Adipocyte (in vitro differentiated cells): ENCODE measurements around the gene SH3BP2.
A peak's percentile ranks its signal among the peaks of the same experiment; 100 is the strongest.
"Not testable (repeated sequence)": the region's sequence is repeated elsewhere in the genome, so short reads cannot be mapped to it uniquely, and the experiment has no call there.

ENCODE experiments used
- DNase-seq: peaks from one replicate; pipeline ENCODE4 v3.0.0-alpha.2; 2015; ENCODE audit warnings: low read depth
- H3K27me3 ChIP-seq: replicated peaks from 2 replicates; pipeline ENCODE4 v1.7.0; 2013; ENCODE audit warnings: mild to moderate bottlenecking, low read length, moderate library complexity; ENCODE audit not compliant: control insufficient read depth, insufficient read depth
- H3K36me3 ChIP-seq: 2 replicates; pipeline ENCODE4 v1.7.0; 2013; ENCODE audit warnings: low read length, mild to moderate bottlenecking, moderate library complexity; ENCODE audit not compliant: control insufficient read depth, insufficient read depth, severe bottlenecking
- H3K4me1 ChIP-seq: 2 replicates; pipeline ENCODE4 v1.7.0; 2013; ENCODE audit warnings: mild to moderate bottlenecking, low read length, moderate library complexity; ENCODE audit not compliant: control insufficient read depth, insufficient read depth
- H3K4me3 ChIP-seq: 2 replicates; pipeline ENCODE4 v1.7.0; 2013; ENCODE audit warnings: mild to moderate bottlenecking, low read length, moderate library complexity
- H3K9ac ChIP-seq: 2 replicates; pipeline ENCODE4 v1.7.0; 2013; ENCODE audit warnings: mild to moderate bottlenecking, low read length, moderate library complexity
- H3K9me3 ChIP-seq: 2 replicates; pipeline ENCODE4 v1.7.0; 2013; ENCODE audit warnings: mild to moderate bottlenecking, low read length, moderate library complexity; ENCODE audit not compliant: control insufficient read depth

The SH3BP2 gene

DNA sequence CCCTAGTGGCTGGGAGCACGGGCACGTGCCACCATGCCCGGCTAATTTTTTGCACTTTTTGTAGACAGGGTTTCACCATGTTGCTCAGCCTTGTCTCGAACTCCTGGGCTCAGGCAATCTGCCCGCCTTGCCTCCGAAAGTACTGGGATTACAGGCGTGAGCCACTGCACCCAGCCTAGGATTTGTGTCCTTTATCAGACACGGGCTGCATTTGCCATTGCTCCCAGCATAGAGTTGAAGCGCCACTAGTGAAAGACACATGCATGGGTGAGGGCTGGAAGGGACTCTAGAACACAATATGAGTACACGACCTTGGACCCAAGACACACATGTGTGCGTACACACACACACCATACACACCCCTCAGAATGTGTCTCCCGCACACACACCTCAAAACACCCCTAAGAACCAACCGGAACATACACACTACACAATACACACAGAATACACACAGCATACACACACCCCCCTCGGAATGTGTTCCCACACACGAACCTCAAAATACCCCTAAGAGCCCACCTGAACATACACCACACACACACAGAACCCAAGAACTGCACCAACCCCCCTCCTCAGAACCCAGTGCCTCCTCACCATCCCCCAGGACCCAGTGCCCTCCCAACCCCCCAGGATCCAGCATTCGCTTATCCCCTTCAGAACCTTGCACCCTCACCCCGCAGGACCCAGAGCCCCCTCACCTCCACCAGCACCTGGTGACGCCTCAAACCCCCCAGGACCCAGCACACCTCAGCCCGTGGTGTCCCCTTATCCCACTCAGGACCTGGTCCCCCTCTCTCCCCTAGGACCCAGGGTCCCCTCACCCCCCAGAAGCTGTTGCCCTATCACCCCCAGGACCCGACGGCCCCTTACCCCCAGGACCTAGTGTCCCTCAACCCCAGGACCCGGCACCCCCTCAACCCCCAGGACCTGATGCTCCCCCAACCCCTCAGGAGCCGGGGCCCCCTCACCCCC lies 37.8 kb upstream of the SH3BP2 start:
- Histone ChIP-seq H3K36me3 (peaks cover 8% of the 10 kb centered on the region), H3K9ac (peak overlapping the region; percentile 93), H3K4me3 (peak overlapping the region; percentile 90), H3K4me1 (peaks cover 9% of the 10 kb centered on the region), H3K9me3 (no peaks in the 10 kb centered on the region), H3K27me3 (no peaks in the 10 kb centered on the region)
- DNase-seq = no peak

DNA sequence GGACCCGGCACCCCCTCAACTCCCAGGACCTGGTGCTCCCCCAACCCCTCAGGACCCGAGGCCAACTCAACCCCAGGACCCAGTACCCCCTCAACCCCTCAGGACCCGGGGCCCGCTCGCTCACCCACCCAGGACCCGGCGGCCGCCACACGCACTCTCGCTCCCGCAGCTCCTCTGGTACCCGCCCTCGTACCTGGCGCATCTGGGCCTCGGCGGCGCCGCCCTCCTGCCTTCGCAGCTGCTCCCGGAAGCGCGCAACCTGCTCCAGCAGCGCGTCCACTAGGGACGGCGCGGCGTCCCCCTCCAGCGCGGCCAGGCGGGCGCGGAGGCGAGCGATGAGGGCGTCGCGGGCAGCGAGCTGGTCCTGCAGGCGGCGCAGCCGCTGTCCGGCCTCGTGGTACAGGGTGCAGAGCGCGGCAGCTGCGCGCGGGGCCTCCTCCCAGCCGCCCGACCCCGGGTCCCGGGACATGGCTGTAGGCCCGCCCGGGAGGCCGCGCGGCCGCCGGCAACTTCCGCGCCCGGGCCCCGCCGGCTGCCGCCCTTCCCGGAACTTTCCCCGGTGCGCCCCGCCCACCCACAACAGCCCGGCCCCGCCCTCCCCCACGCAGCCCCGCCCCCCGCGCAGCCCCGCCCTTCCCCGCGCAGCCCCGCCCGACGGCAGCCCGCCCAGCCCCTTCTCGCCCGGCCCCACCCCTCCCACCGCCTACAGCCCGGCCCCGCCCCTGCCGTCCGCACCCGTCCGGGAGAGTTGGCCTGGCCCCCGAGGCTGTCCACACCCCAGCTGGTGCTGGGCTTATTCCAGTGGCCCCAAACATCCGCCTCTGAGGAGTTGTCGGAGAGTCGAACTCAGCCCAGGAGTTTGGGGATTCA lies 36.8 kb upstream of the SH3BP2 start, which contains the start of gene TNIP2:
Gene TNIP2, minus strand, starts transcription at position 516 of the 870 bp plus-strand sequence. Its CDS starts 47 bp downstream, at position 469.
- peak; percentile 94 for DNase-seq
- H3K9ac ChIP-seq = peak within 1 kb of the TSS; percentile 93
- H3K4me1 ChIP-seq = peaks cover 9% of the 10 kb centered on the region
- peaks cover 8% of the 10 kb centered on the region for H3K36me3 ChIP-seq
- H3K4me3 ChIP-seq = peak within 1 kb of the TSS; percentile 90
- H3K27me3 ChIP-seq = no peaks in the 10 kb centered on the region
- no peaks in the 10 kb centered on the region for H3K9me3 ChIP-seq

DNA sequence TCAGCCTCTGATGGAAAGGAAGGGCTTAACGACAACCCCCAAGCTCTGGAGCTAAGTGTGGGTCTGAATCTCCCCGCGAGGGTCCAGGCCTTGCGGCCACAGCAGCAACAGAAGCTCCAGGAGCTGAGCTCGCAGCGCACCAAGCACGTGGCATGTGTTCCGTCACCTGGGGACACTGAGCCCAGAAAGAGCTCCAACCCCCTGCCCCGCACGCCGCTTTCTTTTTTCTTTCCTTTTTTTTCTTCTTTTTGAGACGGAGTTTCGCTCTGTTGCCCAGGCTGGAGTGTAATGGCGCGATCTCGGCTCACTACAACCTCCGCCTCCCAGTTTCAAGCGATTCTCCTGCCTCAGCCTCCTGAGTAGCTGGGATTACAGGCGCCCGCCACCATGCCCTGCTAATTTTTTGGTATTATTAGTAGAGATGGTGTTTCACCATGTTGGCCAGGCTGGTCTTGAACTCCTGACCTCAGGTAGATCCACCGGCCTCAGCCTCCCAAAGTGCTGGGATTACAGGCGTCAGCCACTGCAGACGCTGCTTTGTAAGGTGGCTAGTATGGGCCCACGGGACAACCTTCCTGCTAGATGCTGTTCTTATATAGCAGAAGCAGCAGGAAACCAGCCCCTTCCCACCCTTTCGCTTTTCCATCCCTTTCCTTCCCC lies 36.1 kb upstream of the SH3BP2 start:
- H3K4me1 ChIP-seq = peaks cover 9% of the 10 kb centered on the region
- peak overlapping the region; percentile 83 for H3K9ac ChIP-seq
- H3K36me3 ChIP-seq = peaks cover 8% of the 10 kb centered on the region
- no peaks in the 10 kb centered on the region for H3K27me3 ChIP-seq
- H3K9me3 ChIP-seq = no peaks in the 10 kb centered on the region
- no peak for DNase-seq
- H3K4me3 ChIP-seq = peak overlapping the region; percentile 76

DNA sequence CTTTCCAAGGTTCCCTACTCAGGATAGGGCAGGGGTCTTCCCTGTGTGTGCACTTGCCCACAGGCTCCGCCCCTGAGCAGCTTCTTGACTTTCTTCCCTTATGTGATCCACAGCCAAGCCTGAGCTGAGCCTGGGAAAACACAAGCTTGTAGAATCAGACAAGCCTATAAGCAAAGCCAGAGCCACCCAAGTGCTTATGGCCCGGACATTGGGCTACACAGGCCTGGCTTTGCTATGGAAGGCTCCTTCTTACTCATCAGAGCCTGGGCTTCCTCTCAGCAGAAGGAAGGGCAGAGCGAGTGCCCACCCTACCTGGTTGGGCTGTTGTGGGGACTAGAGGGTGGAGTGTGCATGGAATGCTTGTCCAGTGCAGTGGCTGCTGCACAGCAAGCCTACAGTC lies 35.5 kb upstream of the SH3BP2 start:
- peaks cover 9% of the 10 kb centered on the region for H3K4me1 ChIP-seq
- no peaks in the 10 kb centered on the region for H3K9me3 ChIP-seq
- H3K36me3 ChIP-seq = peaks cover 3% of the 10 kb centered on the region
- H3K27me3 ChIP-seq = no peaks in the 10 kb centered on the region
- DNase-seq = no peak
- no peak overlapping the region for H3K4me3 ChIP-seq
- H3K9ac ChIP-seq = no peak overlapping the region

DNA sequence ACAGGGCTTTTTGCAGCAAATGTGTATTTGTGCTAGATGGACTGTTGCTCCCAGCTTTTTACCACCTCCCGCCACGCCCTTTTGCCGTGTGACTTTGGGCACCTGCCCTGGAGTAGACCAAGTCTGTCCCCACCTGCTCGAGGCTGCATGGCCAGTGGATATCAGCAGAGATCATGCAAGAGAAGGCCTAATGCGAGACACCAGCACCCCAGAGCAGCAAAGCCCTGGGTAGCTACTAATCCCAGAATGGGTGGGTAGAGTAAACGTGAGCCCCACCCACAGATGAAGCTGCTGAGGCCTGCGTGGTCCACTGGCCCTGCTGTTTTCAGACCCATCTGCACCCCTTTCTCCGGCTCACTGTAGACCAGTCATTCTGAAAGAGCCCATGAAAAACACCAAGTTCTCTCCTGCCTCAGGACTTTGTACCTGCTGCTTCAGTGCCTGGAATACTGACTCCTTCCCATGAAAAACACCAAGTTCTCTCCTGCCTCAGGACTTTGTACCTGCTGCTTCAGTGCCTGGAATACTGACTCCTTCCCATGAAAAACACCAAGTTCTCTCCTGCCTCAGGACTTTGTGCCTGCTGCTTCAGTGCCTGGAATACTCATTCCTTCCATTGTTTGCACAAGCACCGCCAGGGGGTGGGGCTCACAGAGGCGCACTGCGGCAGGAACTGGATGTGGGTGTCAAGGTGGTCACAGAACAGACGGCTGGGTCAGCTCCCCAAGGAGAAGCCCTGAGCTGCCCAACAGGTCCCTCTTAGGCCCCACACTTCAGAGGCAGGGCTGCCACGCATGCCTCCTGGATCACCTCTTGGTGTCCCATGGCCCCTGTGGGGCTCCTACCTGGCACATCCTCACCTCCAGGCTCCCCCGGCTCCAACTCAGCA lies 31.6 kb upstream of the SH3BP2 start:
- DNase-seq = peak; percentile 34
- no peaks in the 10 kb centered on the region for H3K9me3 ChIP-seq
- peaks cover 12% of the 10 kb centered on the region for H3K4me1 ChIP-seq
- H3K27me3 ChIP-seq = no peaks in the 10 kb centered on the region
- H3K36me3 ChIP-seq = no peaks in the 10 kb centered on the region
- H3K4me3 ChIP-seq = no peak overlapping the region
- no peak overlapping the region for H3K9ac ChIP-seq

DNA sequence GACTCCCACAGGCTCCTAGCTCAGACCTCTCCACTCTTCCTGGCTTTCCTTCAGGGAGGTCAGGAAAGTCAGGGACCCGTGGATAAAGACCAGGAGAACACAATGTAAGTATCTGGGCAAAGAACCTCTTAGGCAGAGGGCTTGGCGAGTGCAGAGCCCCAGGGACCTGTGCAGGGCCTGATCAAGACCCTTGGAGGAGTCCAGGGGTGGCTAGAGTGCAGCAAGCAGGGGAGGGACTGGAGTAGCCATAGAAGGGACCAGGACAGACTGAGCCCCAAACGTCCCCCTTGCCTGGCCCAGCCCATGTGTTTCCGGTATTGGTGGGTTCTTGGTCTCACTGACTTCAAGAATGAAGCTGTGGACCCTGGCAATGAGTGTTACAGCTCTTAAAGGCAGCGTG lies 30.8 kb upstream of the SH3BP2 start:
- Histone ChIP-seq H3K9ac (no peak overlapping the region), H3K27me3 (no peaks in the 10 kb centered on the region), H3K9me3 (no peaks in the 10 kb centered on the region), H3K36me3 (no peaks in the 10 kb centered on the region), H3K4me1 (peaks cover 11% of the 10 kb centered on the region), H3K4me3 (no peak overlapping the region)
- DNase-seq = no peak

DNA sequence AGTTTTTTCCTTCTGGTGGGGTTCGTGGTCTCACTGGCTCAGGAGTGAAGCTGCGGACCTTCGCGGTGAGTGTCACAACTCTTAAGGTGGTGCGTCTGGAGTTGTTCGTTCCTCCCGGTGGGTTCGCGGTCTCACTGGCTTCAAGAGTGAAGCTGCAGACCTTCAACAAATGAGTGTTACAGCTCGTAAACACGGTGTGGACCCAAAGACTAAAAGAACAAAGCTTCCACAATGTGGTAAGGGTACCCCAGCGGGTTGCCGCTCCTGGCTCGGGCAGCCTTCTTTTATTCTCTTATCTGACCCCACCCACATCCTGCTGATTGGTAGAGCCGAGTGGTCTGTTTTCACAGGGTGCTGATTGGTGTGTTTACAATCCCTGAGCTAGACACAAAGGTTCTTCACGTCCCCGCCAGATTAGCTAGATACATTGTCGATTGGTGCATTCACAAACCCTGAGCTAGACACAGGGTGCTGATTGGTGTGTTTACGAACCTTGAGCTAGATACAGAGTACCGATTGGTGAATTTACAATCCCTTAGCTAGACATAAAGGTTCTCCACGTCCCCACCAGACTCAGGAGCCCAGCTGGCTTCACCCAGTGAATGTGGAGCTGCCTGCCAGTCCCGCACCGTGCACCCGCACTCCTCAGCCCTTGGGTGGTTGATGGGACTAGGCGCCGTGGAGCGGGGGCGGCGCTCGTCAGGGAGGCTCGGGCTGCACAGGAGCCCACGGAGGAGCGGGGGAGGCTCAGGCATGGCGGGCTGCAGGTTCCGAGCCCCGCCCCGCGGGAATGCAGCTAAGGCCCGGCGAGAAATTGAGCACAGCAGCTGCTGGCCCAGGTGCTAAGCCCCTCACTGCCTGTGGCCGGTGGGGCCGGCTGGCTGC lies 30.2 kb upstream of the SH3BP2 start:
- H3K36me3 ChIP-seq, H3K27me3 ChIP-seq, H3K4me3 ChIP-seq, H3K9ac ChIP-seq, DNase-seq, H3K9me3 ChIP-seq: not testable (repeated sequence)
- peaks cover 17% of the 10 kb centered on the region for H3K4me1 ChIP-seq

DNA sequence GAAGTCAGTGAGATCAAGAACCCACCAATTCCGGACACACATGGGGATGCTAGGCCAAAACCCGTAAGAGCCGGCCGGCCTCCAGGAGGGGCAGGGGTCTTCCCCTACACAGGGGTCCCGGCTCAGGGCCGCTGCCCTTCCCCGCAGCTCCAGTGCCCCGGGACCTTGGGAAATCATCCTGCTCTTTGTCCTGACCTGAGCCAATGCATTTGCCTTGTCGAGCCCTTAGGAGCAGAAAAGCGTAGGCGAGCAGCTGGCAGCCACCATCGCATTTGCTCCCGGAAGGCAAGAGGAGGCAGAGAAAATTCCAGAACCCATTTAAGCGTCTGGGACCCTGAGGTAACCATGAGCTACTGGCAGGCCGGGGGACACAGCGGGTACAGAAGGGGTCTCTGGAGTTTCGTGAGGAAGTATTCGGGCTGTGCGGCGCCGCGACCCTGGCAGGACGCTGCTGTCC lies 29.3 kb upstream of the SH3BP2 start:
- Histone ChIP-seq H3K9ac (peak overlapping the region; percentile 87), H3K4me3 (peak overlapping the region; percentile 83), H3K27me3 (no peaks in the 10 kb centered on the region), H3K9me3 (no peaks in the 10 kb centered on the region), H3K4me1 (peaks cover 24% of the 10 kb centered on the region), H3K36me3 (no peaks in the 10 kb centered on the region)
- DNase-seq = no peak

DNA sequence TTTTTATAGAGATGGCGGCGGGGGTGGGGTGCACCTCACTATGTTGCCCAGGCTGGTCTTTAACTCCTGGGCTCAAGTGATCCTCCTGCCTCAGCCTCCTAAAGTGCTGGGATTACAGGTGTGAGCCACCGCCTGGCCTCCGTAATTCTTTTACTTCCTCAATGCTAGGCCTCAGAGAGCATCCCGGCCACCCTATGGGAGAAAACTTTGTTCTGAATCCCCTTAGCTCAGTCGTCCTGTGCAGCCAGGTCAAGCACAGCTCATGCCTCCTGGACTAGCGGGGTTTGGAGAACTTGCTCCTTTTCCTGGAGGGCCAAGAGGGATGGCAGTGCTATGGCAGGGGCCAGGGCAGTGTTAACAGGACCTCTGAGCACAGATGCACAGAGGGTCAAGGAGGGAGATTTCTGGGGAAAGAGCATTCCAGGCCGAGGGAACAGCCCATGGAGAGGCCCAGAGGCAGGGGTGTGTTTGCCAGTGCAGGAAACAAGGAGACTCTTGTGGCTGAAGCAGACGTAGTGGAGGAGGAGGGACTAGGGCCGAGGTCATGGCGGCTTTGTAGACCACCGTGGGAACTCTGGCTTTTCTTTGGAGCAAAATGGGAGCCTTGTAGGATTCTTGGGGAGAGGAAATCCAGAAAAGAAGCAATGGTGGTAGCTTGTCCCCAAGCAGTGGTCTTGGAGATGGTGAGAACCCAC lies 26.9 kb upstream of the SH3BP2 start:
- Histone ChIP-seq H3K4me3 (no peak overlapping the region), H3K36me3 (no peaks in the 10 kb centered on the region), H3K27me3 (no peaks in the 10 kb centered on the region), H3K4me1 (peaks cover 24% of the 10 kb centered on the region), H3K9me3 (no peaks in the 10 kb centered on the region), H3K9ac (no peak overlapping the region)
- no peak for DNase-seq
